Neutrophil (primary cell): Measurements from ENCODE around the gene LRRC73.

ENCODE experiments used
- H3K27ac ChIP-seq: fragments of 200-600 bp; sonication (generic); 2 replicates; pipeline ENCODE4 v1.5.1; 2016; ENCODE audit warnings: mild to moderate bottlenecking, moderate library complexity
- H3K27me3 ChIP-seq: fragments of 200-600 bp; sonication (generic); 2 replicates; pipeline ENCODE4 v1.6.0; 2016; ENCODE audit warnings: mild to moderate bottlenecking
- H3K36me3 ChIP-seq: fragments of 200-600 bp; sonication (generic); 2 replicates; pipeline ENCODE4 v1.5.1; 2017
- H3K4me1 ChIP-seq, 2 experiments: fragments of 200-600 bp in 1 of 2; sonication (generic) in 1 of 2; 1 replicate in 1 of 2; 2 replicates in 1 of 2; pipeline versions ENCODE4 v1.5.1 to v1.6.1; 2013 to 2016; ENCODE audit warnings: low read depth in 1 of 2, low read length in 1 of 2, mild to moderate bottlenecking in 1 of 2, moderate library complexity in 1 of 2; ENCODE audit not compliant: control insufficient read depth in 1 of 2, insufficient read depth in 1 of 2
- H3K4me3 ChIP-seq, 2 experiments: fragments of 200-600 bp in 1 of 2; sonication (generic) in 1 of 2; 1 replicate in 1 of 2; 2 replicates in 1 of 2; pipeline ENCODE4 v1.5.1; 2013 to 2016; ENCODE audit warnings: low read depth in 1 of 2, low read length in 1 of 2, mild to moderate bottlenecking in 1 of 2, moderate library complexity in 1 of 2
- H3K9me3 ChIP-seq: fragments of 200-600 bp; sonication (generic); 2 replicates; pipeline ENCODE4 v1.5.1; 2016
- CTCF ChIP-seq: fragments of 200-600 bp; sonication (generic); IDR thresholded peaks from 2 replicates; pipeline ENCODE4 v1.5.1; 2016; ENCODE audit warnings: antibody characterized with exemption

The LRRC73 gene

GRCh38 chr6:43516697-43517504, 6.8 kb upstream of the LRRC73 start, which contains the start of the genes POLR1C and YIPF3:
Gene POLR1C, plus strand, starts transcription at chr6:43517089. Its CDS starts 21 bp downstream, at chr6:43517110.
Gene YIPF3, minus strand, starts transcription at chr6:43516926. Its CDS starts 119 bp downstream, at chr6:43516807.
- Histone ChIP-seq H3K36me3 (peaks cover 50% of the 10 kb centered on the region), H3K9me3 (no peaks in the 10 kb centered on the region), H3K27me3 (no peaks in the 10 kb centered on the region), H3K4me3 (peak within 1 kb of the TSS; percentile 92 to 96), H3K27ac (peak within 1 kb of the TSS; percentile 94), H3K4me1 (peaks cover 30 to 35% of the 10 kb centered on the region in 2 experiments)
- TF ChIP-seq CTCF = peak; percentile 23

GRCh38 chr6:43516367-43516696, 6.2 kb upstream of the LRRC73 start:
- TF ChIP-seq CTCF = no peak
- peaks cover 53% of the 10 kb centered on the region for H3K36me3 ChIP-seq
- no peaks in the 10 kb centered on the region for H3K9me3 ChIP-seq
- peak overlapping the region; percentile 92 to 96 for H3K4me3 ChIP-seq
- peaks cover 30 to 35% of the 10 kb centered on the region in 2 experiments for H3K4me1 ChIP-seq
- peak overlapping the region; percentile 94 for H3K27ac ChIP-seq
- no peaks in the 10 kb centered on the region for H3K27me3 ChIP-seq

- H3K9me3 ChIP-seq = no peaks in the 10 kb centered on the region
- peaks cover 30 to 35% of the 10 kb centered on the region in 2 experiments for H3K4me1 ChIP-seq
- H3K27ac ChIP-seq = peak overlapping the region; percentile 94
- TF ChIP-seq CTCF = no peak
- H3K27me3 ChIP-seq = no peaks in the 10 kb centered on the region
- H3K36me3 ChIP-seq = peaks cover 58% of the 10 kb centered on the region
- peak overlapping the region; percentile 92 to 96 for H3K4me3 ChIP-seq
Observed at GRCh38 chr6:43515808-43516207, 5.7 kb upstream of the LRRC73 start.

GRCh38 chr6:43511824-43512415, 1.8 kb upstream of the LRRC73 start:
- TF ChIP-seq CTCF = no peak
- Histone ChIP-seq H3K4me3 (no peak overlapping the region), H3K27me3 (peaks cover 38% of the 10 kb centered on the region), H3K4me1 (peaks cover 37 to 40% of the 10 kb centered on the region in 2 experiments), H3K9me3 (no peaks in the 10 kb centered on the region), H3K27ac (peak overlapping the region; percentile 27), H3K36me3 (peaks cover 57% of the 10 kb centered on the region)

GRCh38 chr6:43510827-43511163, 649 bp upstream of the LRRC73 start:
- TF ChIP-seq CTCF = no peak
- Histone ChIP-seq H3K4me1 (peaks cover 30 to 37% of the 10 kb centered on the region in 2 experiments), H3K27me3 (peaks cover 40% of the 10 kb centered on the region), H3K9me3 (no peaks in the 10 kb centered on the region), H3K36me3 (peaks cover 57% of the 10 kb centered on the region), H3K4me3 (peak overlapping the region in 1 of 2 experiments; percentile 80), H3K27ac (peak overlapping the region; percentile 49)
